ENCODE data around the gene TRA2A. TPM values are rescaled to one million over a fixed set of nuclear protein-coding genes. Genes with fewer than 3 reads are reported as not detected.

TRA2A gene
- total and polyA plus RNA-seq, 9 of the 15 experiments (the other 6 are each of a cell fraction or from before 2014, with no cell fraction given): 22.7 to 210 (median 73.9) TPM

DNA sequence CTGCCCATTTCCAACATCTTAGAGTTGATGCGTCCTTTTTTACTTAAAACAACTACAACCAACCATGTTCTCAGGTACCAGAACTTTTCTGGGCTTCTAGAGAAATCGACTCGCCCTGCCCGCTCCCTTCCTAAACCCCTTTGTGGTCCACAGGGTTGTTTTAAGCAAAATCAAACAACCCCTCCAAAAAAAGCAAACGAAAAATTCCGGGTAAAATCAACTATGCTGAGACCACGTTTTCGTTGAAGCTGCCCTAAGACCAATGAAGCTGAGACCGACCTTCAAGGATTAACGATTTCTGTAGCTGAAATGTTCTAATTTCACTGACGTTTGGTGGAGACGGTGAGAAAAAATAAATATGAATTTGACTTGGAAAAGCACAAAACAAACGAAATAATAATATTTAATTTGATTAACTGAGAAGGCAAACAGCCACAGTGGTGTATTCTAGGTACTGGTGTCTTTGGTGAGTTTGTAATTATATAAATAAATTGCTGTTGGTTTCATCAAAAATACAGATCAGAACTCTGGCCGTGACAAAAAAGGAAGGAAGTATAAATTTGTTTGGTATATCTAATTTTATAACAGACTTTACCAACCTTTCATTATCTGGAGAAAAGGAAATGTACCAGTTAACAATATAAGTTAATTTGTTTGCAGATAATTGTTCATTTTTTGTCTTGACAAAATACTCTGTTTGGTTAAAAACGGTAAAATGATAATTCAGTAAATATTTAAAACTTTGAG is 56.8 kb downstream of the TRA2A start (continued):
- TF ChIP-seq CREB1 (IDR thresholded peaks at IDR 0.05): no peak
- no peak for TF ChIP-seq CREB1 (CRISPR knock-in tag; IDR thresholded peaks at IDR 0.05)
- TF ChIP-seq ZFP30 (CRISPR knock-in tag; IDR thresholded peaks at IDR 0.05; ENCODE audit: borderline replicate concordance): no peak
- no peak for TF ChIP-seq EHMT2 (IDR thresholded peaks at IDR 0.05)
- no peak for TF ChIP-seq ZNF23 (CRISPR knock-in tag; IDR thresholded peaks at IDR 0.05)
- TF ChIP-seq NFE2L1 (tag; IDR thresholded peaks at IDR 0.05; ENCODE audit: borderline replicate concordance, low read depth): no peak
- no peak for TF ChIP-seq MTA3 (IDR thresholded peaks at IDR 0.05; ENCODE audit: borderline replicate concordance)
- peak; percentile 47; the same call in 1 of the 2 replicates for TF ChIP-seq PML (IDR thresholded peaks at IDR 0.05; ENCODE audit: low read length)
- no peak for TF ChIP-seq RFX5 (IDR thresholded peaks at IDR 0.05; ENCODE audit: low read depth, low read length)
- TF ChIP-seq ZNF217 (CRISPR knock-in tag; IDR thresholded peaks at IDR 0.05): no peak
- no peak for TF ChIP-seq PTTG1 (tag; IDR thresholded peaks at IDR 0.05; ENCODE audit: low read depth)
- no peak for TF ChIP-seq MBD2 (IDR thresholded peaks at IDR 0.05; ENCODE audit: borderline replicate concordance, low read depth)
- TF ChIP-seq, protein P1, sequence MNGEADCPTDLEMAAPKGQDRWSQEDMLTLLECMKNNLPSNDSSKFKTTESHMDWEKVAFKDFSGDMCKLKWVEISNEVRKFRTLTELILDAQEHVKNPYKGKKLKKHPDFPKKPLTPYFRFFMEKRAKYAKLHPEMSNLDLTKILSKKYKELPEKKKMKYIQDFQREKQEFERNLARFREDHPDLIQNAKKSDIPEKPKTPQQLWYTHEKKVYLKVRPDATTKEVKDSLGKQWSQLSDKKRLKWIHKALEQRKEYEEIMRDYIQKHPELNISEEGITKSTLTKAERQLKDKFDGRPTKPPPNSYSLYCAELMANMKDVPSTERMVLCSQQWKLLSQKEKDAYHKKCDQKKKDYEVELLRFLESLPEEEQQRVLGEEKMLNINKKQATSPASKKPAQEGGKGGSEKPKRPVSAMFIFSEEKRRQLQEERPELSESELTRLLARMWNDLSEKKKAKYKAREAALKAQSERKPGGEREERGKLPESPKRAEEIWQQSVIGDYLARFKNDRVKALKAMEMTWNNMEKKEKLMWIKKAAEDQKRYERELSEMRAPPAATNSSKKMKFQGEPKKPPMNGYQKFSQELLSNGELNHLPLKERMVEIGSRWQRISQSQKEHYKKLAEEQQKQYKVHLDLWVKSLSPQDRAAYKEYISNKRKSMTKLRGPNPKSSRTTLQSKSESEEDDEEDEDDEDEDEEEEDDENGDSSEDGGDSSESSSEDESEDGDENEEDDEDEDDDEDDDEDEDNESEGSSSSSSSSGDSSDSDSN (IDR thresholded peaks at IDR 0.05; ENCODE audit: borderline replicate concordance in 1 of 2, low read depth in 2 of 2, low read length in 2 of 2): 0 out of 4 replicates have a peak, but pooled peaks of 1 of the 2 experiments have one; percentile 12
- TF ChIP-seq, protein P2, sequence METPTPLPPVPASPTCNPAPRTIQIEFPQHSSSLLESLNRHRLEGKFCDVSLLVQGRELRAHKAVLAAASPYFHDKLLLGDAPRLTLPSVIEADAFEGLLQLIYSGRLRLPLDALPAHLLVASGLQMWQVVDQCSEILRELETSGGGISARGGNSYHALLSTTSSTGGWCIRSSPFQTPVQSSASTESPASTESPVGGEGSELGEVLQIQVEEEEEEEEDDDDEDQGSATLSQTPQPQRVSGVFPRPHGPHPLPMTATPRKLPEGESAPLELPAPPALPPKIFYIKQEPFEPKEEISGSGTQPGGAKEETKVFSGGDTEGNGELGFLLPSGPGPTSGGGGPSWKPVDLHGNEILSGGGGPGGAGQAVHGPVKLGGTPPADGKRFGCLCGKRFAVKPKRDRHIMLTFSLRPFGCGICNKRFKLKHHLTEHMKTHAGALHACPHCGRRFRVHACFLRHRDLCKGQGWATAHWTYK (CRISPR knock-in tag; IDR thresholded peaks at IDR 0.05): no peak
- TF ChIP-seq, protein P3, sequence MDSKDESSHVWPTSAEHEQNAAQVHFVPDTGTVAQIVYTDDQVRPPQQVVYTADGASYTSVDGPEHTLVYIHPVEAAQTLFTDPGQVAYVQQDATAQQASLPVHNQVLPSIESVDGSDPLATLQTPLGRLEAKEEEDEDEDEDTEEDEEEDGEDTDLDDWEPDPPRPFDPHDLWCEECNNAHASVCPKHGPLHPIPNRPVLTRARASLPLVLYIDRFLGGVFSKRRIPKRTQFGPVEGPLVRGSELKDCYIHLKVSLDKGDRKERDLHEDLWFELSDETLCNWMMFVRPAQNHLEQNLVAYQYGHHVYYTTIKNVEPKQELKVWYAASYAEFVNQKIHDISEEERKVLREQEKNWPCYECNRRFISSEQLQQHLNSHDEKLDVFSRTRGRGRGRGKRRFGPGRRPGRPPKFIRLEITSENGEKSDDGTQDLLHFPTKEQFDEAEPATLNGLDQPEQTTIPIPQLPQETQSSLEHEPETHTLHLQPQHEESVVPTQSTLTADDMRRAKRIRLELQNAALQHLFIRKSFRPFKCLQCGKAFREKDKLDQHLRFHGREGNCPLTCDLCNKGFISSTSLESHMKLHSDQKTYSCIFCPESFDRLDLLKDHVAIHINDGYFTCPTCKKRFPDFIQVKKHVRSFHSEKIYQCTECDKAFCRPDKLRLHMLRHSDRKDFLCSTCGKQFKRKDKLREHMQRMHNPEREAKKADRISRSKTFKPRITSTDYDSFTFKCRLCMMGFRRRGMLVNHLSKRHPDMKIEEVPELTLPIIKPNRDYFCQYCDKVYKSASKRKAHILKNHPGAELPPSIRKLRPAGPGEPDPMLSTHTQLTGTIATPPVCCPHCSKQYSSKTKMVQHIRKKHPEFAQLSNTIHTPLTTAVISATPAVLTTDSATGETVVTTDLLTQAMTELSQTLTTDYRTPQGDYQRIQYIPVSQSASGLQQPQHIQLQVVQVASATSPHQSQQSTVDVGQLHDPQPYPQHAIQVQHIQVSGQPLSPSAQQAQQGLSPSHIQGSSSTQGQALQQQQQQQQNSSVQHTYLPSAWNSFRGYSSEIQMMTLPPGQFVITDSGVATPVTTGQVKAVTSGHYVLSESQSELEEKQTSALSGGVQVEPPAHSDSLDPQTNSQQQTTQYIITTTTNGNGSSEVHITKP (IDR thresholded peaks at IDR 0.05; ENCODE audit: partially characterized antibody): no peak
- TF ChIP-seq ZNF197 (CRISPR knock-in tag; IDR thresholded peaks at IDR 0.05; ENCODE audit: low read depth): no peak
- TF ChIP-seq, protein P4, sequence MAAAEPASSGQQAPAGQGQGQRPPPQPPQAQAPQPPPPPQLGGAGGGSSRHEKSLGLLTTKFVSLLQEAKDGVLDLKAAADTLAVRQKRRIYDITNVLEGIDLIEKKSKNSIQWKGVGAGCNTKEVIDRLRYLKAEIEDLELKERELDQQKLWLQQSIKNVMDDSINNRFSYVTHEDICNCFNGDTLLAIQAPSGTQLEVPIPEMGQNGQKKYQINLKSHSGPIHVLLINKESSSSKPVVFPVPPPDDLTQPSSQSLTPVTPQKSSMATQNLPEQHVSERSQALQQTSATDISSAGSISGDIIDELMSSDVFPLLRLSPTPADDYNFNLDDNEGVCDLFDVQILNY (CRISPR knock-in tag; IDR thresholded peaks at IDR 0.05): no peak
- TF ChIP-seq THRAP3 (IDR thresholded peaks at IDR 0.05; ENCODE audit: borderline replicate concordance): no peak; the same call in 1 of the 2 replicates

Measured in K562 (cell line).